ENCODE data around the gene CDC23. TPM values are rescaled to one million over a fixed set of nuclear protein-coding genes. Genes with fewer than 3 reads are reported as not detected.
A peak's percentile ranks its signal among the peaks of the same experiment; 100 is the strongest.

Gene CDC23
- total RNA-seq, 1 experiment from 2014 or later: 41.3 TPM

GRCh38 chr5:138139781-138140090 is 73.4 kb downstream of the CDC23 start:
- Histone ChIP-seq H2BK5ac (ENCODE audit: insufficient read length, low read length) (no peak overlapping the region), H3K27ac (ENCODE audit: insufficient read length, low read depth, low read length) (no peak overlapping the region), H3K18ac (ENCODE audit: insufficient read length, low read depth, low read length) (no peak overlapping the region), H4K8ac (replicated peaks; ENCODE audit: insufficient read length, low read depth, low read length) (no peak overlapping the region), H3K27me3 (ENCODE audit: insufficient read depth, low read length) (no peaks in the 10 kb centered on the region; the same call in 1 of the 2 replicates), H3K9ac (ENCODE audit: extremely low read depth, insufficient read length, low read length) (no peak overlapping the region), H2AK5ac (ENCODE audit: insufficient read length, low read length) (no peak overlapping the region), H3K56ac (ENCODE audit: insufficient read length, low read depth, low read length) (no peak overlapping the region), H4K20me1 (ENCODE audit: control insufficient read depth, insufficient read depth, insufficient read length) (no peaks in the 10 kb centered on the region), H2BK120ac (ENCODE audit: low read depth, low read length, poor library complexity, severe bottlenecking) (no peak overlapping the region), H4K5ac (ENCODE audit: insufficient read length, low read depth, low read length) (no peak overlapping the region), H2AFZ (ENCODE audit: low read length) (no peak overlapping the region), H3T11ph (ENCODE audit: low read length) (no peak overlapping the region), H3K9me3 (ENCODE audit: control insufficient read depth, low read depth, low read length) (no peaks in the 10 kb centered on the region), H3K79me2 (ENCODE audit: insufficient read depth, low read length) (no peaks in the 10 kb centered on the region), H4K91ac (ENCODE audit: insufficient read length, low read depth, low read length) (no peak overlapping the region), H3K4ac (ENCODE audit: low read depth, low read length) (no peak overlapping the region), H3K14ac (ENCODE audit: insufficient read depth, low read length) (no peak overlapping the region), H3K23me2 (ENCODE audit: insufficient read length, low read depth, low read length, poor library complexity, severe bottlenecking) (peaks cover 5% of the 10 kb centered on the region), H2BK12ac (ENCODE audit: insufficient read length, low read depth, low read length) (no peak overlapping the region), H3K4me2 (ENCODE audit: insufficient read depth, insufficient read length, low read length) (peak overlapping the region; percentile 71), H2BK15ac (ENCODE audit: low read depth, low read length) (no peak overlapping the region), H3K23ac (ENCODE audit: insufficient read length, low read depth, low read length) (no peak overlapping the region), H2BK20ac (ENCODE audit: low read depth, low read length, poor library complexity, severe bottlenecking) (no peak overlapping the region), H3K79me1 (ENCODE audit: insufficient read depth, low read depth, low read length, poor library complexity, severe bottlenecking) (no peaks in the 10 kb centered on the region), H3K4me1 (ENCODE audit: insufficient read depth, low read length) (no peaks in the 10 kb centered on the region)
- no CpG with 5 or more reads among the region's 3 CpGs for WGBS (ENCODE audit: extremely low coverage, insufficient read length, low lambda C conversion rate)
- Mint-ChIP-seq H3K4me3 (peak overlapping the region; percentile 73 to 82), H3K4me1 (peaks cover 6% of the 10 kb centered on the region in 2 experiments), H3K27ac (no peak overlapping the region), H3K27me3 (ENCODE audit: low read depth) (peaks cover 6% of the 10 kb centered on the region), H3K36me3 (ENCODE audit: insufficient read depth in 1 of 3, low read depth in 3 of 3) (no peaks in the 10 kb centered on the region), H3K9me3 (0 out of 5 replicates have a peak, but pooled peaks cover 0 to 3% of the 10 kb centered on the region in 2 experiments)
- no peak for TF ChIP-seq CTCF (conservative IDR thresholded peaks at IDR 0.05)
- DNase-seq: no peak

Data from H9 (cell line).